ENCODE measurements around the gene RAPGEF2.
"Not testable (repeated sequence)": the region's sequence is repeated elsewhere in the genome, so short reads cannot be mapped to it uniquely, and the experiment has no call there.

RAPGEF2 gene

GRCh38 chr4:159086606-159087005 lies 16.3 kb upstream of the RAPGEF2 start:
- Histone ChIP-seq H3K4me3 (ENCODE audit: low read length) (no peak overlapping the region), H4K20me1 (ENCODE audit: control insufficient read depth, insufficient read depth, low read depth, low read length) (no peaks in the 10 kb centered on the region), H3K9me3 (ENCODE audit: control insufficient read depth, insufficient read depth, low read length) (no peaks in the 10 kb centered on the region), H3K4me1 (ENCODE audit: control insufficient read depth, low read length) (no peaks in the 10 kb centered on the region), H3K79me2 (ENCODE audit: control insufficient read depth, low read length) (no peaks in the 10 kb centered on the region), H3K27me3 (ENCODE audit: control insufficient read depth, low read length) (no peaks in the 10 kb centered on the region), H3F3A (ENCODE audit: control insufficient read depth, insufficient read depth) (no peaks in the 10 kb centered on the region), H3K9me2 (replicated peaks; ENCODE audit: control insufficient read depth, low read length) (no peaks in the 10 kb centered on the region), H3K36me3 (ENCODE audit: control insufficient read depth, low read length) (no peaks in the 10 kb centered on the region), H3K27ac (ENCODE audit: low read depth, low read length) (no peak overlapping the region), H3K4me2 (ENCODE audit: low read length) (no peak overlapping the region)
- TF ChIP-seq, protein P1, sequence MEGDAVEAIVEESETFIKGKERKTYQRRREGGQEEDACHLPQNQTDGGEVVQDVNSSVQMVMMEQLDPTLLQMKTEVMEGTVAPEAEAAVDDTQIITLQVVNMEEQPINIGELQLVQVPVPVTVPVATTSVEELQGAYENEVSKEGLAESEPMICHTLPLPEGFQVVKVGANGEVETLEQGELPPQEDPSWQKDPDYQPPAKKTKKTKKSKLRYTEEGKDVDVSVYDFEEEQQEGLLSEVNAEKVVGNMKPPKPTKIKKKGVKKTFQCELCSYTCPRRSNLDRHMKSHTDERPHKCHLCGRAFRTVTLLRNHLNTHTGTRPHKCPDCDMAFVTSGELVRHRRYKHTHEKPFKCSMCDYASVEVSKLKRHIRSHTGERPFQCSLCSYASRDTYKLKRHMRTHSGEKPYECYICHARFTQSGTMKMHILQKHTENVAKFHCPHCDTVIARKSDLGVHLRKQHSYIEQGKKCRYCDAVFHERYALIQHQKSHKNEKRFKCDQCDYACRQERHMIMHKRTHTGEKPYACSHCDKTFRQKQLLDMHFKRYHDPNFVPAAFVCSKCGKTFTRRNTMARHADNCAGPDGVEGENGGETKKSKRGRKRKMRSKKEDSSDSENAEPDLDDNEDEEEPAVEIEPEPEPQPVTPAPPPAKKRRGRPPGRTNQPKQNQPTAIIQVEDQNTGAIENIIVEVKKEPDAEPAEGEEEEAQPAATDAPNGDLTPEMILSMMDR (IDR thresholded peaks at IDR 0.05; ENCODE audit: low read depth, low read length, poor library complexity, severe bottlenecking), result no peak
- TF ChIP-seq EZH2phosphoT487 (IDR thresholded peaks at IDR 0.05; ENCODE audit: borderline replicate concordance, low read length), result no peak

GRCh38 chr4:159090255-159090654 lies 12.6 kb upstream of the RAPGEF2 start:
- Histone ChIP-seq H3K4me3 (ENCODE audit: low read length) (no peak overlapping the region), H4K20me1 (ENCODE audit: control insufficient read depth, insufficient read depth, low read depth, low read length) (no peaks in the 10 kb centered on the region), H3K9me2 (replicated peaks; ENCODE audit: control insufficient read depth, low read length) (no peaks in the 10 kb centered on the region), H3K27ac (ENCODE audit: low read depth, low read length) (no peak overlapping the region), H3K4me1 (ENCODE audit: control insufficient read depth, low read length) (no peaks in the 10 kb centered on the region), H3K36me3 (ENCODE audit: control insufficient read depth, low read length) (no peaks in the 10 kb centered on the region), H3K9me3 (ENCODE audit: control insufficient read depth, insufficient read depth, low read length) (no peaks in the 10 kb centered on the region), H3F3A (ENCODE audit: control insufficient read depth, insufficient read depth) (no peaks in the 10 kb centered on the region), H3K4me2 (ENCODE audit: low read length) (no peak overlapping the region), H3K27me3 (ENCODE audit: control insufficient read depth, low read length) (no peaks in the 10 kb centered on the region), H3K79me2 (ENCODE audit: control insufficient read depth, low read length) (no peaks in the 10 kb centered on the region)
- TF ChIP-seq EZH2phosphoT487 (IDR thresholded peaks at IDR 0.05; ENCODE audit: borderline replicate concordance, low read length), result no peak
- TF ChIP-seq, protein P1 (IDR thresholded peaks at IDR 0.05; ENCODE audit: low read depth, low read length, poor library complexity, severe bottlenecking), result no peak

DNA sequence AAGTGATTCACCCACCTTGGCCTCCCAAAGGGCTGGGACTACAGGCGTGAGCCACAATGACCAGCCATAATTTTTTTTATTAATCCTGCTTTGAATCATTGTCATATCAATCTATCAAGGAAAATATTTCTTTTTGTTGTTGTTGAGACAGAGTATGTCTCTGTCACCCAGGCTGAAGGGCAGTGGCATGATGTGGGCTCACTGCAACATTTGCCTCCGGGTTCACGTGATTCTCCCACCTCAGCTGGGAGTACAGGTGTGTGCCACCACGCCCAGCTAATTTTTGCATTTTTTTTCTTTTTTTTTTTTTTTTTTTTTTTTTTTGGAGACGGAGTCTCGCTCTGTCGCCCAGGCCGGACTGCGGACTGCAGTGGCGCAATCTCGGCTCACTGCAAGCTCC lies 8.7 kb upstream of the RAPGEF2 start:
- H4K20me1 ChIP-seq (ENCODE audit: control insufficient read depth, insufficient read depth, low read depth, low read length); H3K9me2 ChIP-seq (replicated peaks; ENCODE audit: control insufficient read depth, low read length); H3K4me3 ChIP-seq (ENCODE audit: low read length); H3K27ac ChIP-seq (ENCODE audit: low read depth, low read length); H3K27me3 ChIP-seq (ENCODE audit: control insufficient read depth, low read length); H3K4me2 ChIP-seq (ENCODE audit: low read length); H3K9me3 ChIP-seq (ENCODE audit: control insufficient read depth, insufficient read depth, low read length); H3K79me2 ChIP-seq (ENCODE audit: control insufficient read depth, low read length); H3K4me1 ChIP-seq (ENCODE audit: control insufficient read depth, low read length); H3F3A ChIP-seq (ENCODE audit: control insufficient read depth, insufficient read depth); H3K36me3 ChIP-seq (ENCODE audit: control insufficient read depth, low read length): not testable (repeated sequence)

- no peaks in the 10 kb centered on the region for H3K79me2 ChIP-seq (ENCODE audit: control insufficient read depth, low read length)
- no peak overlapping the region for H3K27ac ChIP-seq (ENCODE audit: low read depth, low read length)
- TF ChIP-seq, protein P1 (IDR thresholded peaks at IDR 0.05; ENCODE audit: low read depth, low read length, poor library complexity, severe bottlenecking), result no peak
- no peak for TF ChIP-seq EZH2phosphoT487 (IDR thresholded peaks at IDR 0.05; ENCODE audit: borderline replicate concordance, low read length)
- peaks cover 9% of the 10 kb centered on the region for H3K27me3 ChIP-seq (ENCODE audit: control insufficient read depth, low read length)
- H3K4me2 ChIP-seq (ENCODE audit: low read length), result no peak overlapping the region
- H3K36me3 ChIP-seq (ENCODE audit: control insufficient read depth, low read length), result no peaks in the 10 kb centered on the region
- H3F3A ChIP-seq (ENCODE audit: control insufficient read depth, insufficient read depth), result peaks cover under 1% of the 10 kb centered on the region; the same call in 1 of the 2 replicates
- H3K4me3 ChIP-seq (ENCODE audit: low read length), result no peak overlapping the region
- peaks cover 6% of the 10 kb centered on the region for H3K4me1 ChIP-seq (ENCODE audit: control insufficient read depth, low read length)
- H3K9me3 ChIP-seq (ENCODE audit: control insufficient read depth, insufficient read depth, low read length), result no peaks in the 10 kb centered on the region
- H3K9me2 ChIP-seq (replicated peaks; ENCODE audit: control insufficient read depth, low read length), result no peaks in the 10 kb centered on the region
- no peaks in the 10 kb centered on the region for H4K20me1 ChIP-seq (ENCODE audit: control insufficient read depth, insufficient read depth, low read depth, low read length)
Observed at GRCh38 chr4:159096434-159096833, 6.4 kb upstream of the RAPGEF2 start.
